NCI-H69 (cell line): ENCODE measurements around the gene PTPN3.
"Not testable (repeated sequence)": the region's sequence is repeated elsewhere in the genome, so short reads cannot be mapped to it uniquely, and the experiment has no call there.

Experiments used
- DNase-seq: peaks from one replicate; lab custom pipeline; 2025; lab: John Stamatoyannopoulos, UW

The PTPN3 gene

DNA sequence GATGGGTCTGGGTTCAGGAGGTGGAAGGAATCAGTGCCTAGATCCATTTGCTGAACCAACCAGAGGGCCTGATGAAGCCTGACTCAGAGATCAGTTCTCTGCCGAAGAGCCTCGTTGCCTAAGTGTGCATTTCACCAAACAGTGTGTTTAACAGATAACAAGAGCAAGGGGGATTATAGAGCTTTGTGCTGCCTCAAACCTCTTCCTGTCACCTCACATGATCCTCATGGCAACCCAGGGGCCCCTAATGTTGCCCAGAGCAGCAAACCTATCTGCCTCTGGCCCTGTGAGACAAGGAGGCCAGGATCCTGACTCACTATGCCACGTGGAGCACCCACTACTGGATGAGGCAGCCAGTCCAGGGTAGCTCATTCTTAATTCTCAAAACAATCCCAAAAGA, 110.9 kb downstream of the PTPN3 start:
- no peak for DNase-seq

GRCh38 chr9:109385499-109385898, 112.6 kb downstream of the PTPN3 start:
- DNase-seq, result no peak

DNA sequence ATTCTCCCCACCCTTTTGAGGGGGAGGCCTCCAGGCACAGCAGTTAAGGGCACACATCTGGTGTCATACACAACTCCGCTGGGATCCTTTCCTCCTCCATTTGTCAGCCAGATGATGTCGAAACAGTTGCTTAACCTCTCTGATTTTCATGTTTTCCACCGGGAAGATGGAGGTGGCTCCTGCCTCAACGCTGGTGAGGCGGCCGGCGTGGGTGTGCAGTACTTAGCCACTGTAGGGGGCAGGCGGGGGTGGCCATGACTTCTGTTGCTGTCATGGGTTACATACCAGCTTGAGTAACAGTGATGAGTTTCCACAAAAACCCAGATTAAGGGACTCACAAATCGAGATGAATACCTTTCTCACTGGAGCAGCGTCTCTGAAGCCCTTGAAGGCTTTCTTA, 114.2 kb downstream of the PTPN3 start:
- no peak for DNase-seq

DNA sequence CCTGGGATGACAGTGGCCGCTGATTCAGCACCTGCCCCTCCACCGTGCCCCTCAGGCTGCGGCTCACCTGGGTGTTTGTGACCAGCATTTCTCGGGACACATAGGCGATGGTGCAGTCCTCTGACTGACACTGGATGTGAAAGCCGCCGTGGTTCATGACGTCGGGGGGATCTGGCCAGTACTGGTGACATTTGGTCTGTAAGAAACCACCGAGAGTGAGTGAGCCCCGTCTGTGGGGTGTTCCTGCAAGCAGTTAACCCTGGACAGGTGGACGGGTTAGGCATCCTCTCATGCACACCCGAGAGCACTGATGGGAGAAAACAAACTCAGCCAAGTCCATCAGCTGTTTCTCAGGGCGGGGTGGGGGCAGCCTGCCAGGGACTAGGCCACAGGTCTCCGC, 114.8 kb downstream of the PTPN3 start:
- DNase-seq, result no peak

- no peak for DNase-seq
These were observed 115.5 kb downstream of the PTPN3 start for GRCh38 chr9:109382585-109382984.

DNA sequence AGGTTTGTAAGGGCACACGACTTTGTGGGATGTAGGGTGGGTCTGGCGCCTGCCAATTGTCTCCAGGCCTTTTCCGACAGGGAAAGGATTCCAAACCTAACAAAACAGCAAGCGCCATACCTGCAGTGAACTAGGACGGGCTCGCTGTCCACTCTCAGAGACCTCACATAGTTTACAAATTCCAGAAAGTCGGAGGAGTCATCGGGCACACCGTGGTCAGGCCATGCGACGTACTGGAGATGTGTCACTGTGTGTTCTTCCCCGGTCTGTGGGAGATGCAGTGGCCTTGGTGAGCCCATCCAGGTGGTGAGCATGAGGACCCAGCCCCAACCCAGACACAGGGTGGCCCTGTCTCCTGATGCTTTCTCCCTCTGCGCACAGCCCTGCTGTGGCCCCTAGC, 115.9 kb downstream of the PTPN3 start:
- no peak for DNase-seq

DNA sequence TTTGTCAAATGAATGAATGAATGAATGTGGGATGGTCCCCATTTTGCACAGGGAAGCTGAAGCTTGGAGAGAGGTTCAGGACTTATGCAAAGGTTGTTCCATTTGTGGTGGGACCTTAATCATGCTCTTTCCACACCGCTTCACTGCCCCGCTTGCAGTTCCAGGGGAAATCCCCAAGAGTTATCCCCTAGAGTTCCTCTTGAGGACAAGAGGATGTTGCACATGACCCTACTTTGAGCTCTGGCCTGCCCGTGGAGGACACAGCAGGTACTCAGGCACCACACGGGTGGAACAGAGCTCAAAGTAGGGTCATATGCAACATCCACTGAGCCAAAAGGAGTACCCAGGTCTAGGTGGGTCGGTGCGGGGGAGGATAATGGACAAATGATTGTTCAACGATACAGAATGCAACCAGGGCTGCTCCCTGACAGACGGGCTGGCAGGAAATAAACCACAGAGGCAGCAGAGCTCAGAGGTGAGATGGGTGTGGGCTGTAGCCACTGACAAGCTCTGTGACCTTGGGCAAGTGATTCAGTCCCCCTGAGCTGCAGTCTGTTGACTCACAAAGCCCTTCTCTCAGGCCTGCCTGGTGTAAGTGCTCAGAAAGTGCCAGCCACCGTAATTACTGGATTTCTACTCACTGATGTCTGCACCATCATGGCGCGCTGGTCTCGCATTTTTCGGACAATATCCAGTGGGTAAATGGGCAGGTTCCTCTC, 116.9 kb downstream of the PTPN3 start:
- no peak for DNase-seq

GRCh38 chr9:109379513-109379912, 118.6 kb downstream of the PTPN3 start:
- DNase-seq, result no peak

DNA sequence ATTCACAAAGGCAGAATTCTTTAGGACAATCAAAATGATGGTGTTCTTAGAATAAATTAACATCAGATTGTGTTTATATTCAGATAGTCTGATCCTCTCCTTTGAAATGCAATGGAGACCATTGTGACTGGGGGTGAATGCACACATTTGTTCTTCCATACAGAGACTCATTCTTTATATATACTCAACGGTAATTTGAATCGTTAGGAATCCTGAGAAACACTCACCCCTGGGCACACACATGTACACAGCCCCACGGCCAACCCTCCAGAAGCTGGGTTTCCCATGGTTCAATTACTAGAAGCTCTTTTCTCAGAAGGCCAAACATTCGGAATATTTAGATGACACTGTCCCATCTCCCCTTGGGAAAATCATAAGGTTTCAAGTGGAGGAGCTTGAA, 119.8 kb downstream of the PTPN3 start:
- no peak for DNase-seq

GRCh38 chr9:109372246-109372645, 125.9 kb downstream of the PTPN3 start:
- DNase-seq, result no peak

DNA sequence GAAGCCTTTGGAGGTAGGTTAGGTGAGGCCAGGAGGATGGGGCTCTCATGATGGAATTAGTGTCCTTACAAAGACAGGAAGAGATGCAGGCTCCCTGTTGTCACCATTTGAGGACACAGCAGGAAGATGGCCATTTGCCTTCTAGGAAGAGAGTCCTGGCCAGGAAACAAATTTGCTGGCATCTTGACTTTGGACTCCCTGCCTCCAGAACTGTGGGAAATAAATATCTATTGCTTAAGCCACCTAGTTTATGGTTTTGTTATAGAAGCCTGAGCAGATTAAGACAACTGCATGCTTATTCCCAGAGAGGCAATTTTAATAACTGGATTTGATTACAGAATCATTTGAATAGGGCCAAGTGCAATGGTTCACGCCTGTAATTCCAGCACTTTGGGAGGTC, 126.7 kb downstream of the PTPN3 start:
- no peak for DNase-seq

GRCh38 chr9:109369285-109369684, 128.8 kb downstream of the PTPN3 start:
- DNase-seq, result peak; percentile 76

GRCh38 chr9:109360771-109361170, 137.3 kb downstream of the PTPN3 start:
- DNase-seq, result no peak

DNA sequence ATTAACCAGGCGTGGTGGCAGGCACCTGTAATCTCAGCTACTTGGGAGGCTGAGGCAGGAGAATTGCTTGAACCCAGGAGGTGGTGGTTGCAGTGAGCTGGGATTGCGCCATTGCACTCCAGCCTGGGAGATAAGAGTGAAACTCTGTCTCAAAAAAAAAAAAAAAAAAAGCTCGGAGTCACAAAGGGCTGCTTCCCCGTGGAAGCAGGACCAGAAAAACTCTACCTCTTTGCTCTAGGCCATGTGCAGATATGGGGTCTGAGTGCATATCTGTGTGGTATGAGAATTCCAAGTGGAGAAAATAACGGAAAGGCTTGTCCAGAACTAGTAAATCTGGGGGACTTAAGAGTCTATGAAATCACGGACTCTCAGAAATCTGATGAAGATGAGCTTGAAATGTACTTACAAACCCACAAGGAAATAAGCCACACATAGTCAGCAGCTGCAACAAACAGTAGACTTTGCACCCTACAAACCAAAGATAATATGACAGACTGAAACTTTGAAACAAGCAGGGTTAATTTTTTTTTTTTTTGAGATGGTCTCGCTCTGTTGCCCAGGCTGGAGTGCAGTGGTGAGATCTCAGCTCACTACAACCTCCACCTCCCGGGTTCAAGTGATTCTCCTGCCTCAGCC, 139.0 kb downstream of the PTPN3 start:
- DNase-seq, result not testable (repeated sequence)

GRCh38 chr9:109355564-109356297, 142.4 kb downstream of the PTPN3 start:
- peak; percentile 92 for DNase-seq

DNA sequence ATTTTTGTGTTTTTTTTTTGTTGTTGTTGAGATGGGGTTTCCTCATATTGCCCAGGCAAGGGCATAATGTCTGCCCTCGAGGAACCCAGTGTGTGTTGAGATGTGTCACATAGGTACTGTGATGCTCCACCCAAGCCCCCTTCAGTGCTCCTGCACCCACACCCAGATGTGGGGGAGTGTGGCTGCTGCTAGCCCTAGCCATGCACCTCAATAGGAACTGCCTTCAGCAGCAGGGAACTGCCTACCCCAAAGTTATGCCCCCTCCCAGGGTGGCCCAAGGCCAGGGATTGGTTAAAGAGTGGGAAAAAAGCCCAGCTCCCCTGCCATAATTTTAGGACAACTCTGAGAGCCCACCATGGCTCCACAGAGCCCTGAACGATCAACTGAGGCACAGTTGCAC, 143.9 kb downstream of the PTPN3 start:
- DNase-seq, result no peak

- no peak for DNase-seq
These were observed 147.1 kb downstream of the PTPN3 start for GRCh38 chr9:109351032-109351431.

GRCh38 chr9:109349421-109349846, 148.7 kb downstream of the PTPN3 start:
- peak; percentile 68 for DNase-seq

DNA sequence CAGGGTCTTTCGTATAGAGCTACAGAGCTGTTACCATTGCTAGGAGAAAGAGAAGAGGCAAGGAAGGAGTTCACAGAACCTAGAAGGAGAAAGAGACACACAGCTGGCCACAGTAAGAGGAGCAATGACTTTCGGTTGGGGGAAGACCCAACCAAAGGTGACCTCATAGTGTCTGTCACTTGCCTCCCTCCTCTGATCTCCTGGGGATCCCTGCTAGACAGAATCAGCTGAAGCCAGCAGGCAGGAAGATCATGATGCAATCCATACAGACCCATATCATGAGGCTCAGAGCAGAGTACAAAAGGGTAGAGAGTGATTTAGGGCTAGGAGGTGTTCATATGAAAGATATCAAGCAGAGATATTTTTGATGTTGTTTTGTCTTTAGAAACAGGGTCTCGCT, 151.2 kb downstream of the PTPN3 start:
- peak; percentile 21 for DNase-seq

- no peak for DNase-seq
These were observed 153.2 kb downstream of the PTPN3 start for GRCh38 chr9:109344866-109345265.

DNA sequence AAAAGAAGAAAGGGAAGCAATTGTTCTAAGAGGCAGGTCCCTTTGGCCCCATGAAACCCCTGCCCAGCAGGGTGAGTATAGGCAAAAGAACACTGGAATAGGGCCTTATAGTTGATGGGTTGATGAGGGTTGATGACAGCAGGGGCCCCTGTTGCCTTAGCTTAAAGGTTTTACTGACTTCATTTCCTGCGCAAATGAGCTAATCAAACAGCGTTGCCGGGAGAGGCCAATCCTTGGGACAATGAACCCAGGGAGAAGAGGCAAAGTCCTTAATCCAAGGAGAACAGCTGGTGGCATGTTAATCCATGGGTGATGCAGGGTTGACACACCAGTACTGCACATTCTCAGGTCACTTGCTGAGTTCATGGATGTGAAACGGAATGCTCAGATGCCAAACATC, 155.2 kb downstream of the PTPN3 start:
- peak; percentile 28 for DNase-seq

- peak; percentile 19 for DNase-seq
These were observed 156.5 kb downstream of the PTPN3 start for GRCh38 chr9:109341561-109341960.

- not testable (repeated sequence) for DNase-seq
These were observed 157.1 kb downstream of the PTPN3 start for GRCh38 chr9:109340979-109341378.
